HFFc6 (cell line): ENCODE results near the gene SCO2. TPM values are rescaled to one million over a fixed set of nuclear protein-coding genes. Genes with fewer than 3 reads are reported as not detected.
"Not testable (repeated sequence)": the region's sequence is repeated elsewhere in the genome, so short reads cannot be mapped to it uniquely, and the experiment has no call there.

Source experiments
- DNase-seq: peaks from one replicate; pipeline ENCODE4 v3.0.0-alpha.2; 2018
- H3K27ac Mint-ChIP-seq: 2 replicates; pipeline ENCODE4 v1.8.0; 2020; ENCODE audit warnings: mild to moderate bottlenecking, mixed read lengths
- H3K27me3 Mint-ChIP-seq: 2 replicates; pipeline ENCODE4 v1.8.0; 2021; ENCODE audit warnings: mild to moderate bottlenecking, moderate library complexity, mixed read lengths; ENCODE audit not compliant: insufficient read depth
- H3K36me3 Mint-ChIP-seq: 2 replicates; pipeline ENCODE4 v1.8.0; 2021; ENCODE audit warnings: low read depth, mixed read lengths
- H3K4me1 Mint-ChIP-seq: 2 replicates; pipeline ENCODE4 v1.8.0; 2020; ENCODE audit warnings: low read depth, mixed read lengths
- H3K4me3 Mint-ChIP-seq: 2 replicates; pipeline ENCODE4 v1.8.0; 2020; ENCODE audit warnings: mild to moderate bottlenecking, moderate library complexity, mixed read lengths
- H3K9me3 Mint-ChIP-seq: 2 replicates; pipeline ENCODE4 v1.8.0; 2020; ENCODE audit warnings: mild to moderate bottlenecking, mixed read lengths
- total RNA-seq, 6 experiments: library from RNA; stranded (reverse); fragmentation: NEBNext Ultra II Directional; extraction: Animal tissue kit (Norgen Biotek cat#: 25700); gene quantifications; 2 replicates in 1 of 6; 3 replicates in 5 of 6; pipeline ENCODE4 v1.2.3, GENCODE V29; 2021
- TF ChIP-seq, protein P1 (sequence below): fragments of 200-600 bp; sonication (generic); IDR thresholded peaks from 2 replicates; pipeline ENCODE4 v1.5.0; 2021; ENCODE audit warnings: antibody characterized with exemption, mild to moderate bottlenecking

SCO2 gene
- total RNA-seq, 6 experiments from 2014 or later, result 2.7 to 11.1 (median 9.7) TPM

DNA sequence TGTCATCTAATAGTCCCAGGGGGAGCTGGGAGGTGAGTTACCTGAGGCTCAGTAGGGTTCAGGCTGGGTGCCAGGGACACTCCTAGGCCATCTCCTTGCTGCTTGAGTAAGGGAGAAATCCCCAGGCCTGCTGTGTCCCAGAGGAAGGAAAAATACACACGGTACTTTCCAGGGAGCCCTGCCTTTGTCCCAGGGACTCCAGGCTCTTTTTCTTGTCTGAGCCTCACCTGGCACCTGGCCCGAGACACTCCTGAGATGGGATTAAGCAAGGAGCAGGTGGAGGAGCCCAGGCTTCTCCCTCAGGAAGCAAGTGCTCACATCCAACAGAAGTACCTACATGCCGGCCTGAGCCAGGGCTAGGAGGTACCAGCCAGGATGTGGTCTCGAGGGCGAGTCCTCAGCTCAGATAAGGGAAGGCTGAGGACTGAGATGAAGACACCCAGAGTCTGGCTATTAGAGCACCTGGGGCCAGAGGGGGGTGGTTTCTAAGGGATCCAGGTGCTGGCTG lies 19.4 kb upstream of the SCO2 start:
- Mint-ChIP-seq H3K4me3 (no peak overlapping the region), H3K36me3 (no peaks in the 10 kb centered on the region), H3K4me1 (peaks cover 29% of the 10 kb centered on the region), H3K27me3 (peaks cover 29% of the 10 kb centered on the region), H3K9me3 (no peaks in the 10 kb centered on the region), H3K27ac (no peak overlapping the region; the same call in 1 of the 2 replicates)
- no peak for DNase-seq
- TF ChIP-seq, protein P1, sequence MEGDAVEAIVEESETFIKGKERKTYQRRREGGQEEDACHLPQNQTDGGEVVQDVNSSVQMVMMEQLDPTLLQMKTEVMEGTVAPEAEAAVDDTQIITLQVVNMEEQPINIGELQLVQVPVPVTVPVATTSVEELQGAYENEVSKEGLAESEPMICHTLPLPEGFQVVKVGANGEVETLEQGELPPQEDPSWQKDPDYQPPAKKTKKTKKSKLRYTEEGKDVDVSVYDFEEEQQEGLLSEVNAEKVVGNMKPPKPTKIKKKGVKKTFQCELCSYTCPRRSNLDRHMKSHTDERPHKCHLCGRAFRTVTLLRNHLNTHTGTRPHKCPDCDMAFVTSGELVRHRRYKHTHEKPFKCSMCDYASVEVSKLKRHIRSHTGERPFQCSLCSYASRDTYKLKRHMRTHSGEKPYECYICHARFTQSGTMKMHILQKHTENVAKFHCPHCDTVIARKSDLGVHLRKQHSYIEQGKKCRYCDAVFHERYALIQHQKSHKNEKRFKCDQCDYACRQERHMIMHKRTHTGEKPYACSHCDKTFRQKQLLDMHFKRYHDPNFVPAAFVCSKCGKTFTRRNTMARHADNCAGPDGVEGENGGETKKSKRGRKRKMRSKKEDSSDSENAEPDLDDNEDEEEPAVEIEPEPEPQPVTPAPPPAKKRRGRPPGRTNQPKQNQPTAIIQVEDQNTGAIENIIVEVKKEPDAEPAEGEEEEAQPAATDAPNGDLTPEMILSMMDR, result no peak

GRCh38 chr22:50544078-50544745 lies 18.8 kb upstream of the SCO2 start:
- H3K9me3 Mint-ChIP-seq, result no peaks in the 10 kb centered on the region
- peaks cover 24% of the 10 kb centered on the region for H3K27me3 Mint-ChIP-seq
- no peak overlapping the region; the same call in 1 of the 2 replicates for H3K27ac Mint-ChIP-seq
- TF ChIP-seq, protein P1, result peak; percentile 66
- peaks cover 35% of the 10 kb centered on the region for H3K4me1 Mint-ChIP-seq
- H3K4me3 Mint-ChIP-seq, result no peak overlapping the region
- H3K36me3 Mint-ChIP-seq, result no peaks in the 10 kb centered on the region
- DNase-seq, result peak; percentile 55

GRCh38 chr22:50542416-50542927 lies 17.1 kb upstream of the SCO2 start:
- peaks cover 16% of the 10 kb centered on the region for H3K27me3 Mint-ChIP-seq
- peak overlapping the region; percentile 72; the same call in 1 of the 2 replicates for H3K27ac Mint-ChIP-seq
- peaks cover 37% of the 10 kb centered on the region for H3K4me1 Mint-ChIP-seq
- DNase-seq, result peak; percentile 35
- no peaks in the 10 kb centered on the region for H3K36me3 Mint-ChIP-seq
- H3K4me3 Mint-ChIP-seq, result no peak overlapping the region
- H3K9me3 Mint-ChIP-seq, result no peaks in the 10 kb centered on the region
- TF ChIP-seq, protein P1, result peak; percentile 49; the same call in 1 of the 2 replicates

DNA sequence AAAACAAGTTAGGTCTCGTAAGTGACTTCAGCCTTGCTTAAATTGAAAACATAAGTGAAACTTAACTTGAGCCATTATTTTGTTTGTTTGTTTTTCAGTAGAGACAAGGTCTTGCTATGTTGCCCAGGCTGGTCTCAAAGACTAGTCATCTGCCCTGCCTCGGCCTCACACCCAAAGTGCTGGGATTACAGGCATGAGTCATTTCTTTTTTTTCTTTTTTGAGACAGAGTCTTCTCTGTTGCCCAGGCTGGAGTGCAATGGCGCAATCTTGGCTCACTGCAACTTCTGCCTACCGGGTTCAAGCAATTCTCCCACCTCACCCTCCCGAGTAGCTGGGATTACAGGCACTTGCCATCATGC lies 16.2 kb upstream of the SCO2 start:
- not testable (repeated sequence) for H3K9me3 Mint-ChIP-seq, H3K36me3 Mint-ChIP-seq
- DNase-seq, result peak; percentile 89
- peaks cover 15% of the 10 kb centered on the region for H3K27me3 Mint-ChIP-seq
- H3K4me1 Mint-ChIP-seq, result peaks cover 37% of the 10 kb centered on the region
- peak overlapping the region; percentile 72 for H3K27ac Mint-ChIP-seq
- peak overlapping the region; percentile 28; the same call in 1 of the 2 replicates for H3K4me3 Mint-ChIP-seq

- Mint-ChIP-seq H3K27me3 (peaks cover 7% of the 10 kb centered on the region; the same call in 1 of the 2 replicates), H3K4me3 (no peak overlapping the region), H3K36me3 (no peaks in the 10 kb centered on the region), H3K9me3 (no peaks in the 10 kb centered on the region), H3K27ac (peak overlapping the region; percentile 65), H3K4me1 (peaks cover 37% of the 10 kb centered on the region)
- DNase-seq, result no peak
- TF ChIP-seq, protein P1, result no peak
These were observed 15.0 kb upstream of the SCO2 start for GRCh38 chr22:50540381-50540780.

DNA sequence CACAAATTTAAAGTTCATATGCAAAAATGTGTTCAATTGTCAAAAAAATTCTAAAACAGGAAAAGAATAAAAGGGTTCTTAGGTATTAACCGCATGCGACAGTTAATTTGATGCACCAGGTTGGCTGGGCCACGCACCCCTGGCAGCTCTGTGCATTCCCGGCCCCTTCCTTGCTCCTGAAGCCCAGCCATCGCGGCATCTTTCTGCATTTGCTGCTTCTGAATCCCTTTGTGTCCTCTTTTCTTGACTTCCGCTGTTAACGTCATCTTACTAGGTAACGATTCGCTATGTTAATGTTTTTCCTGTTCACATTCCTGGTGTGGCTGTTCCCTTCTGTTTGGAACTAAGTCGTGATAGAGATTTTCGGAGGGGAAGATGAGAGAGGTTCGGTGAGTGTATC lies 12.4 kb upstream of the SCO2 start:
- H3K27ac Mint-ChIP-seq, result no peak overlapping the region
- no peak for DNase-seq

More for the DNA sequence above, 12.4 kb upstream of the SCO2 start:
- H3K4me3 Mint-ChIP-seq, result no peak overlapping the region
- H3K4me1 Mint-ChIP-seq, result peaks cover 37% of the 10 kb centered on the region
- peaks cover 10% of the 10 kb centered on the region; the same call in 1 of the 2 replicates for H3K27me3 Mint-ChIP-seq
- no peaks in the 10 kb centered on the region for H3K36me3 Mint-ChIP-seq
- H3K9me3 Mint-ChIP-seq, result no peaks in the 10 kb centered on the region
- TF ChIP-seq, protein P1, result no peak
